C1 segment of cervical spinal cord (tissue), 14 donors: Measurements from ENCODE around the gene MAPK11.
"Not testable (repeated sequence)": the region's sequence is repeated elsewhere in the genome, so short reads cannot be mapped to it uniquely, and the experiment has no call there.

Experiments
- DNase-seq, 14 donors: peaks; one replicate each; lab custom pipeline; 2025; lab: John Stamatoyannopoulos, UW

MAPK11 gene

GRCh38 chr22:50277761-50278160 is 7.6 kb upstream of the MAPK11 start:
- no peak for DNase-seq

DNA sequence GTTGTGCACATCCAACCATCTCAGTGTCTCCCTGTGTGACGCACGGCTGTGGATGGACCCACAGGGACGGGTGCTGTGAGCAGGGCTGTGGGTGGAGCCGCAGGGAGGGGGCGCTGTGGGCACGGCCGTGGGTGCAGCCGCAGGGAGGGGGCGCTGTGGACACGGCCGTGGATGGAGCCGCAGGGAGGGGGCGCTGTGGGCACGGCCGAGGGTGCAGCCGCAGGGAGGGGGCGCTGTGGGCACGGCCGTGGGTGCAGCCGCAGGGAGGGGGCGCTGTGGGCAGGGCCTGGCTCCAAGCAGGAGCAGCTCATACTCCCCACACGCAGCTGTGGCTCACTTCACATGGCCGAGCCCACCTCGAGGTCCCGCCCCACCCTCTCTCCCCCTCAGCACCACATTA is 6.0 kb upstream of the MAPK11 start:
- DNase-seq, result peak in 13 of 14 donors; percentile 27 to 92 (median 73)

GRCh38 chr22:50275181-50276055 is 5.2 kb upstream of the MAPK11 start:
- DNase-seq, result no peak

- DNase-seq, result no peak
These were observed 4.6 kb upstream of the MAPK11 start for GRCh38 chr22:50274771-50275170.

DNA sequence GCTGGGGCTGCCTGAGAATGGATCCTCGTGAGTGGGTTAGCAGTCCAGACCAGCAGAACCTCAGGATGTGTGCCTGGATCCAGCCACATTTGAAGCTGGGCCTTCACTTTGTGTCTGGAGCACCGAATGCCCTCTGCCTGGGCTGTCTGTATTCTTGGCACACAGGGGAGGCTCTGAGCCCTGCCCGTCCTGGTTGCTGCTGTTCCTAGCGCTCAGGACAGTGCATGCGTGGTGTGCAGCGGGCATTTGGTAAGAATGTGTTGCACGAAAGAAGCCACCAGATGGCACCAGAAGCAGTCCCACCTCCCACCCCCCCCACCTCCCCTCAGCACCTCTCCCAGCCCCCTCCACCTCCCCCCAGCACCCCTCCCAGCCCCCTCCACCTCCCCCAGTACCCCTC is 4.1 kb upstream of the MAPK11 start:
- peak in 7 of 14 donors; percentile 10 to 85 (median 29) for DNase-seq

GRCh38 chr22:50273781-50274180 is 3.6 kb upstream of the MAPK11 start:
- DNase-seq, result not testable (repeated sequence)

- not testable (repeated sequence) for DNase-seq
These were observed 3.2 kb upstream of the MAPK11 start for GRCh38 chr22:50273352-50273751.

DNA sequence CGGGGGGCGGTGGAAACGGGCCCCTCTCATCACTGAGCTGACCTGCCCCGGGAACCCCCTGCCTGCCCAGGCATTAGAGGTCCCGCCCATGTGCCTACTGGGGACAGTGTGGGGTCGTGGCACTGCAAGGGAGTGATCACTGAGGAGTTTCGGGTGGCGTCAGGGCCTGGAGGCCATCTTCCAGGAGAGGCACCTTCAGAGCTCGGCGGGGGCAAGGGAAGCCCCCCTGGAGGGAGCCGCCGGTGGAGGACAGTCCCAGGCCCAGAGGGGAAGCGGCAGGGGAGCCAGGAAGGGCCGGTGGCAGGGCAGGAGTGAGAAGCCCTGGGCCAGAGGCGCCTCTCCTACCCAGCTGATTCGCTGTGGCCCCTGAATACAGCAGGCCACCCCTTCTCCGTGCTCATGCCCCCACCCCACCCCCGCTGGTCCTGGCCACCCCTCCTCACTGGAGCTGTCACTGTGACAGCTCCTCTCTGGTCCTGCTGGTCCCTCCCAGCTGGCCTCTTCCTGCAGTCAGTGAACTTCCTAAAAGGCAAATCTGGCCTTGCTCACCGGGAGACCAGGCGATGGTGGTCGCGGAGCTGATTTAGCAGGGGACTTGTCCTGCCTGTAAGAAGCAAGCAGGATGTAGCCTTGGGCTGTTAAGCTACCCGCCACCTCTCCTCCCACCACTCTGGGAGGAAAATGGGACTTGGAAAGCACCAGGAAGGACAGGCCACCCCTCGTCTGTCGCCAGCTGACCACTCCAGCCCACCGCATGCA is 2.0 kb upstream of the MAPK11 start:
- DNase-seq, result no peak

GRCh38 chr22:50271519-50271970 is 1.4 kb upstream of the MAPK11 start:
- peak in 5 of 14 donors; percentile 16 to 65 (median 43) for DNase-seq

GRCh38 chr22:50270666-50271394 is 650 bp upstream of the MAPK11 start:
- DNase-seq, result peak in 2 of 14 donors; percentile 32 to 49

DNA sequence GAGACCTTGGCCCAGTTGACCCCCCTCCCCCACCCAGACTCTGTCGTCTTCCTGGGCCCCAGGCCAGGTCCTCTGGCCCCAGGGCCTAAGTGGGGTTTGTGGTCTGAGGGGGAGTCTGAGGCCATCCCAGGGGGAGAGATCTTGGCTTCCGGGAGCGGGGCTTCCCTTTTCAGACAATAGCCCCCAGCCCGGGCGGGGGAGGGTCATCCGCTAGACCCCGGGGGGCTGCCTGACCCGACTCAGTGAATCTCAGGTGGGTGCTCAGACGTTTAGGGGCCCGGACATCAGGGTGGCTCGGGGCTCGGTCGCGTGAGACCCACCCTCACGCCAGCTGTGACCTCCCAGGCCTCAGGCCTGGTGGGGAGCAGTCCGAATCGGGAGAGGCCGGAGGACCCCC is 609 bp downstream of the MAPK11 start:
- DNase-seq, result no peak

DNA sequence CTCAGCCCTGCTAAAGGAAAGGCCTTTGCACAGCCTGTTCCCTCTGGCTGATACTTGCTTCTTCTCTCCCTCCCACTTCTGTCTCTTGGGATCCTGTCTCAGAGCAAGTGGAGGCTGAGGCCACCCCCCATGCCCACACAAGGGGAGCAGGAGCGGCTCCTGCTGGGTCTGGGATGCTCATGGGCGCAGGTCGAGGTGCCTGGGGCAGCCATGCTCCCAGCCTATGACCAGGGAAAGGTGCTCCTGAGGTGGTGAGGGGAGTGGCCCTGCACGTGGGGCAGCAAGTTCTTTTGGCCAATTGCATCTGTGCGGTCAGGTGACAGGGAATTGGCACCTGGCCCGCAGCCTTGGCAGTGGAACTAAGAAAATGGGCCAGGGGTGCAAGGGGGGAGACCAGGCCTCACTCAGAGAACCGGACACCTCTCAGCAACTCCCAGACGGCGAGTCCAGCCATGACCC is 1.5 kb downstream of the MAPK11 start:
- peak in 5 of 14 donors; percentile 15 to 44 (median 24) for DNase-seq

DNA sequence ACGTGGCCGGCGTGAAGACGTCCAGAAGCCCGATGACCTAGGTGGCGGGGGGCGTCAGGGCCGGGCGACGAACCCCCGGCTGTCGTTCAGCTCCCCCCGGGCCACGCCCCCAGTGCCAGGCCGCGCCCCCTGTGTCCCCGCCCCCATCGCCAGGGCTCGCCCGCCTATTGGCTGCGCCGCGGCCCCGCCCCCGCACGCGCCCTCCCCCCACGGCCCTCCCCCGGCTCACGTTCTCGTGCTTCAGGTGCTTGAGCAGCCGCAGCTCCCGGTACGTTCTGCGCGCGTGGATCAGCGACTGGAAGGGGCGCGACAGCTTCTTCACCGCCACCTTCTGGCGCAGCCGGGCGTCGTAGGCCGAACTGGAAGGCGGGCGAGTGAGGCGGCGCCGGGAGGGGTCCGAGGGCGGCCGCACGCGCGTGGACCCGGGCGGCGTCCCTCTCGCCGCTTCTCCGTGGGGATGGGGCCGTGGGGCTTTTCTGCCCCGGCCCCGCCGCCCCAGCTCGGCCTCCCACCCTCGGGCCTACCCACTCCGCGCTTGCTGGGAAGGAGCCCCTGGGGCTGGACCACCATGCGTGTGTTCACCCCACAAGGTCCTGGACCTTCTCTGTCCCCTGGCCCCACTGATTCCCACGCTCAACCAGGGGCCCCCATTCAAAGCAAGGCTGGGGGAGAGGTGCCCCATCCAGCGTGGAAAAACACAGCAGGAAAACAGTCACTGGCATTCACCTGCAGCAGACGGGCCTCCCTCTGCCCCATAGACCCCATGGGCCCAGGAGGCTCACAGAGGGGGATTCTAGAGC is 2.4 kb downstream of the MAPK11 start:
- peak in 2 of 14 donors; percentile 14 to 72 for DNase-seq

- no peak for DNase-seq
These were observed 3.2 kb downstream of the MAPK11 start for GRCh38 chr22:50266994-50267393.

DNA sequence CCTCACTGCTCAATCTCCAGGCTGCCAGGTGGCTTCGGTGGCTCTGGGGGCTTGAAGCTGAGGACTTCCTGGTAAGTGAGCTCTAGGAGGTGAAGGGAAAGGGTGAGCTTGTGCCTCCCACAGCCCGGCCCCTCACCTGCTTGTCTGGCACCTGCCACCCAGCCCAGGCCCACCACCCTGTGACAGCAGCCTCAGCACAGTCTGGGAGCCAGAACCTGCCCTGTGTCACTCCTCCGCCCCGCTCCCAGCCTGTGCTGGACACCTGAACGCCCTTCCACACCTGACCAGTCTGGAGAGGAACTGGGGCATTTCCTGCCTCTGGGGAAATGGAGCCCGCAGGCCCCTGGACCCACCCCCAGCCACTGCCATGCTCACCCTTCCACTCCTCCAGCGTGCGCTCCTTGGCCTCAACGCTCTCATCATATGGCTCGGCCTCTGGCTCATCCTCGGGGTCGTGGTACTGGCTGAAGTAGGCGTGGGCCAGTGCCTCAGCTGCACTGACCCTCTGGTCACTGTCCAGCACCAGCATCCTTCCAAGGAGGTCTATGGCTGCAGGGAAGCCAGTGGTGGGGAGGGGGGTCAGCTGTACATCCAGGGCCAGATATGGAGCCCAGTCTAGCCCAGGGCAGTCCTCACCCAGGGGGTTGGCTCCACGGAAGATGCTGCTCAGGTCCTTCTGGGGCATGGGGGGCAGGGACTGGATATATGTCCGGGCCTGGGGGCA is 5.1 kb downstream of the MAPK11 start:
- no peak for DNase-seq

GRCh38 chr22:50264104-50264745 is 6.0 kb downstream of the MAPK11 start:
- no peak for DNase-seq

- DNase-seq, result no peak
These were observed 7.1 kb downstream of the MAPK11 start for GRCh38 chr22:50262973-50263617.

DNA sequence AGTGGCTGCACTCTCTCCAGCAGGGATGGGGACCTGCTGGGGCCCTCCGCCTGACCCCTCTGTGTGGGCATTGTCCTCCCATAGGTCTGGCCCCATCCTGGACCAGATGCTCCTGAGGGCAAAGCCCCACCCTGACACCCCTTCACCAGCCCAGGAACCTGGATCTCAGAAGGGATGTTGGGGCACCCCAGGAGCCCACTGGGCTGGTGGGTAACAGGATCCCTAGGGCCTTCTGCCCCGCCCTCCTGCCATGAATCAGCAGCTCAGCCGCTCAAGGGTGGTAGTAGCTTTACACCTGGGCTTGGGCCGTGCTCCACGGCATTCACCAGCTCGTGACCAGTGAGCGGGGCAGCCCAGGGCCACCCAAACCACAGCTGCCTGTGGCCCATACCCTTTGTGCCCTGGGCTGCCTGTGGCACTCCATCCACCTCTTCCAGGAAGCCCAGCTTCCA is 7.7 kb downstream of the MAPK11 start:
- no peak for DNase-seq
